Measurements from ENCODE around the gene TNFSF4. TPM values are rescaled to one million over a fixed set of nuclear protein-coding genes. Genes with fewer than 3 reads are reported as not detected.

TNFSF4 gene
- total and polyA plus RNA-seq, 2 of the 13 experiments (the other 11 are each of a cell fraction or from before 2014, with no cell fraction given): 2.4 to 7.9 TPM

GRCh38 chr1:173201969-173202368 lies 5.2 kb downstream of the TNFSF4 start:
- ATAC-seq: no peak
- peaks cover 52% of the 10 kb centered on the region for H3K4me1 ChIP-seq (ENCODE audit: insufficient read depth, low read length)
- no peak for DNase-seq (ENCODE audit: low spot score)
- intact Hi-C loops (cut with micrococcal nuclease; ENCODE audit: unreplicated experiment) (loop anchor here (1.0 kb wide), 3 partner anchors 197 to 457 kb away; no protein-coding TSS in a partner anchor), in situ Hi-C loops (cut with HindIII; ENCODE audit: extremely low pct_ligation_motif_present, low pct_unique_long_range_greater_than_20kb) (loop anchor here (5.0 kb wide), 1 partner anchor 380 kb away; no protein-coding TSS in a partner anchor)
- peak overlapping the region; percentile 65 for H3K4me2 ChIP-seq (ENCODE audit: low read depth, low read length)
- H3K36me3 ChIP-seq (replicated peaks in 1 of 2; ENCODE audit: control insufficient read depth in 1 of 2, insufficient read depth in 2 of 2, low read length in 2 of 2): peaks cover 0 to 7% of the 10 kb centered on the region in 2 experiments; a peak in 3 of 5 replicates
- no peak overlapping the region for H2AFZ ChIP-seq (ENCODE audit: low read length)
- H3K27me3 ChIP-seq (ENCODE audit: control insufficient read depth in 1 of 2, insufficient read depth in 2 of 2, low read length in 2 of 2): no peaks in the 10 kb centered on the region
- H3K9me3 ChIP-seq (ENCODE audit: low read length): no peaks in the 10 kb centered on the region
- H4K20me1 ChIP-seq (ENCODE audit: insufficient read depth, low read length): no peaks in the 10 kb centered on the region
- ChIA-PET POLR2A (interaction anchor here (0.6 to 2.2 kb wide), 4 partner anchors 8 to 376 kb away, joined by 3 to 8 read pairs (median 5); no protein-coding TSS in a partner anchor), CTCF (ENCODE audit: low intra/inter-chr PET ratio, low total read pairs) (interaction anchor here (1.2 to 2.7 kb wide), 3 partner anchors 376 to 459 kb away, joined by 3 to 13 read pairs (median 10); no protein-coding TSS in a partner anchor)
- H3K79me2 ChIP-seq (ENCODE audit: insufficient read depth, low read length): peaks cover 45% of the 10 kb centered on the region
- TF ChIP-seq FOXP1 (IDR thresholded peaks at IDR 0.05) (no peak), FOXP1 (CRISPR knock-in tag; IDR thresholded peaks at IDR 0.05) (no peak), ZNF574 (CRISPR knock-in tag; IDR thresholded peaks at IDR 0.05) (no peak), EZH2 (conservative IDR thresholded peaks at IDR 0.05; ENCODE audit: low read depth, low read length) (no peak), ZNF576 (CRISPR knock-in tag; IDR thresholded peaks at IDR 0.05) (no peak), ZFP62 (CRISPR knock-in tag; IDR thresholded peaks at IDR 0.05) (no peak), JARID2 (CRISPR knock-in tag; IDR thresholded peaks at IDR 0.05; ENCODE audit: insufficient replicate concordance) (no peak)
- FAIRE-seq: no peak
- BruUV-seq (replicated peaks): no TSS peak
- 89% methylated on average over 1 of the region's 1 CpG for WGBS (ENCODE audit: low lambda C conversion rate)
- H3K4me3 ChIP-seq (replicated peaks in 1 of 3; ENCODE audit: insufficient read depth in 1 of 3, low read depth in 2 of 3, low read length in 3 of 3): peak overlapping the region in 1 of 3 experiments; percentile 2; a peak in 1 of 6 replicates
- no peak overlapping the region for H3K9ac ChIP-seq (ENCODE audit: insufficient read depth, low read depth, low read length)
- no peak overlapping the region for H3K27ac ChIP-seq (ENCODE audit: extremely low read length, insufficient read depth, low read length)

Data from HepG2 (cell line).